LNCaP clone FGC (cell line): Measurements from ENCODE around the gene HPCAL1.

ENCODE experiments used
- DNase-seq: peaks from one replicate; pipeline ENCODE4 v3.0.0-alpha.2; 2011; ENCODE audit warnings: low read depth
- H3K4me3 ChIP-seq: 2 replicates; pipeline ENCODE4 v1.5.1; 2011; ENCODE audit warnings: mild to moderate bottlenecking, low read depth, low read length, control low read depth
- TF ChIP-seq, protein P1 (sequence below): IDR thresholded peaks from 2 replicates; pipeline ENCODE4 v1.5.1; 2012; ENCODE audit warnings: mild to moderate bottlenecking; ENCODE audit not compliant: control insufficient read depth, insufficient read depth; ENCODE audit errors: extremely low read depth

HPCAL1 gene

DNA sequence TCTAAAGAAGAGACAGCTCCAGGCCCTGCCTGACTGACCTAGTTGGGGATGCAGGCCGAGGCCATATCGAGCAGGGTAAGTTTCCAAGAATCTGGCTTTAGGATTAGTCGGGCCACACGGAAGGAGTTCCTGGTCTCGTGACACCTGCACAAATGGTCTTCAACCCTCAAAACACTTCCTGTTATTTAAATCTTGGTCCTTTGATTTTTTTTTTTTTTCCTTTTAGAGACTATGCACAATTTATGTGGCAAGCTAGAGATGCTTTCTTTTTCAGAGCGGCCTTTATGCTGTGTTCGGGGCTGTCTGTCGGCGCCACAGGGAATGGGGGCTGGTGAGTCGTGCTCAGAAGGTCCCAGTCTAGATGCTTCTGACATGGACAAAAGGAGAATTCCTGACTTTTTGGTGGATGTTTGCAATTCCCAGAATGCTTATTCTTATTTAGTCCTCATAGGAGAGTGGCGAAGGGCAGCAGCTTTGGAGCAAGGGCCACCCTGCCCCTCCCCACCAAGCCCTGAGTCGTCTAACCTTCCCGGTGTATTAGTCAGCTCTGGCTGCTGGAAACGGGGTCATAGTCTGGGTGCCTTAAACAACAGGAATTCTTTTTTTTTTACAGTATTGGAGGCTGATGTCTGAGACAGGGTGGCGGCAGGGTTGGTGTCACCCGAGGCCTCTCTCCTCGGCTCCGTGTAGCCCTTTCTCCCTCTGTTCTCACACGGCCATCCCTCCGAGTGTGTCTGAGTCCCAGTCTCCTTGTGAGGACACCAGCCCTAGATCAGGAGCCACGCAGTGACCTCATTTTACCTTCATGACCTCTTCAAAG is 27.4 kb downstream of the HPCAL1 start:
- TF ChIP-seq, protein P1, sequence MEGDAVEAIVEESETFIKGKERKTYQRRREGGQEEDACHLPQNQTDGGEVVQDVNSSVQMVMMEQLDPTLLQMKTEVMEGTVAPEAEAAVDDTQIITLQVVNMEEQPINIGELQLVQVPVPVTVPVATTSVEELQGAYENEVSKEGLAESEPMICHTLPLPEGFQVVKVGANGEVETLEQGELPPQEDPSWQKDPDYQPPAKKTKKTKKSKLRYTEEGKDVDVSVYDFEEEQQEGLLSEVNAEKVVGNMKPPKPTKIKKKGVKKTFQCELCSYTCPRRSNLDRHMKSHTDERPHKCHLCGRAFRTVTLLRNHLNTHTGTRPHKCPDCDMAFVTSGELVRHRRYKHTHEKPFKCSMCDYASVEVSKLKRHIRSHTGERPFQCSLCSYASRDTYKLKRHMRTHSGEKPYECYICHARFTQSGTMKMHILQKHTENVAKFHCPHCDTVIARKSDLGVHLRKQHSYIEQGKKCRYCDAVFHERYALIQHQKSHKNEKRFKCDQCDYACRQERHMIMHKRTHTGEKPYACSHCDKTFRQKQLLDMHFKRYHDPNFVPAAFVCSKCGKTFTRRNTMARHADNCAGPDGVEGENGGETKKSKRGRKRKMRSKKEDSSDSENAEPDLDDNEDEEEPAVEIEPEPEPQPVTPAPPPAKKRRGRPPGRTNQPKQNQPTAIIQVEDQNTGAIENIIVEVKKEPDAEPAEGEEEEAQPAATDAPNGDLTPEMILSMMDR, result no peak
- H3K4me3 ChIP-seq, result no peak overlapping the region
- no peak for DNase-seq

GRCh38 chr2:10330700-10331026 is 28.0 kb downstream of the HPCAL1 start:
- TF ChIP-seq, protein P1, result no peak
- no peak for DNase-seq
- no peak overlapping the region for H3K4me3 ChIP-seq

- no peak for DNase-seq
- H3K4me3 ChIP-seq, result no peak overlapping the region
These were observed 28.5 kb downstream of the HPCAL1 start for GRCh38 chr2:10331027-10331701.

DNA sequence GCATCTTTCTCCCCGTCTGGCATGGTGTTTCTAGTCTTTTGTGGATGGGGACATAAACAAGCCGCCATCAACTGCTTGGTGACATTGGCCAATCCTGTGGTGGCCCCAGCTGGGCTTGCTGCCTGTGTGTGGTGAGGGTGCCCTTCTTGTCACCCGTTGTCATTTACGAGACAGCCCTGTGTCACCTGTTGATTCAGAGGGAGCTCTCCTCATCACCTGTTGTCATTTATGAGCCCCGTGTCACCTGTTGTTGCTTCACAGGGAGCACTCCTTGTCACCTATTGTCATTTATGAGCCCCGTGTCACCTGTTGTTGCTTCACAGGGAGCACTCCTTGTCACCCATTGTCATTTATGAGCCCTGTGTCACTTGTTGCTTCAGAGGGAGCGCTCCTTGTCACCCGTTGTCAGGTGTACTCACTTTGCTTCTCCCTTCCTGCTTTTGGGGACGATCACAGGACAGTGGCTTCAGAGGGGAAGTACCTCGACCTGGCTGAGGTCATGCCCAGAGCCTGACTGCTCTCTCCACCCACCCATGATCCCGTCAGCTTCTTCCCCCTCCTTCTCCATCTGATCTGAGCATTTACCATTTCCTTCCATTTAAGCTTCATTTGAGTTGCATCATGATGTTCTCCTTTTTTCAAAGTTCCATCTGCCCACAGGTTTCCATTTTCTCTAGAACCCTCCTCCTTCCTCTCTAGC is 29.1 kb downstream of the HPCAL1 start:
- H3K4me3 ChIP-seq, result no peak overlapping the region
- DNase-seq, result no peak
- TF ChIP-seq, protein P1, result no peak

More at GRCh38 chr2:10331027-10331701, 28.5 kb downstream of the HPCAL1 start:
- TF ChIP-seq, protein P1, result no peak

GRCh38 chr2:10332402-10333246 is 29.9 kb downstream of the HPCAL1 start:
- DNase-seq, result no peak
- no peak overlapping the region for H3K4me3 ChIP-seq
- TF ChIP-seq, protein P1, result no peak

DNA sequence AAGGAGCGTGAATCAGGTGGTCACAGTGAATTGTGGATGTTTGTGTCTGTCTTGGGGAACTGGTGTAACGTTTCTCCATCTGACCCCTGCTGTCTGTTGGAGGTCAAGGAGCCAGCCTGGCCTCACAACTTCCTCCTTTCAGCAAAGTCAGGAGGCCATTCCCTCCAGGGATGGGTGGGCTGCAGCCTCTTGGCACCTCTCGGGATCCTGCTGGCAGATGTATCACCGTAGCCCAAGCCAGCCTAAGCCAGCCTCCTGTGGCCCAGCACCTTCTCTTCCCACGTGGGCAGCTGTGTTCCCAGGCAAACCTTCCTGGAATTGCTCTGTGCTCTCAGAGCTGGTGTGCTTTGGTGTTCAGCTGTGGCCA is 30.5 kb downstream of the HPCAL1 start:
- no peak for DNase-seq
- H3K4me3 ChIP-seq, result no peak overlapping the region
- TF ChIP-seq, protein P1, result no peak
